ENCODE measurements around the gene SYNPO.
A peak's percentile ranks its signal among the peaks of the same experiment; 100 is the strongest.

The SYNPO gene

DNA sequence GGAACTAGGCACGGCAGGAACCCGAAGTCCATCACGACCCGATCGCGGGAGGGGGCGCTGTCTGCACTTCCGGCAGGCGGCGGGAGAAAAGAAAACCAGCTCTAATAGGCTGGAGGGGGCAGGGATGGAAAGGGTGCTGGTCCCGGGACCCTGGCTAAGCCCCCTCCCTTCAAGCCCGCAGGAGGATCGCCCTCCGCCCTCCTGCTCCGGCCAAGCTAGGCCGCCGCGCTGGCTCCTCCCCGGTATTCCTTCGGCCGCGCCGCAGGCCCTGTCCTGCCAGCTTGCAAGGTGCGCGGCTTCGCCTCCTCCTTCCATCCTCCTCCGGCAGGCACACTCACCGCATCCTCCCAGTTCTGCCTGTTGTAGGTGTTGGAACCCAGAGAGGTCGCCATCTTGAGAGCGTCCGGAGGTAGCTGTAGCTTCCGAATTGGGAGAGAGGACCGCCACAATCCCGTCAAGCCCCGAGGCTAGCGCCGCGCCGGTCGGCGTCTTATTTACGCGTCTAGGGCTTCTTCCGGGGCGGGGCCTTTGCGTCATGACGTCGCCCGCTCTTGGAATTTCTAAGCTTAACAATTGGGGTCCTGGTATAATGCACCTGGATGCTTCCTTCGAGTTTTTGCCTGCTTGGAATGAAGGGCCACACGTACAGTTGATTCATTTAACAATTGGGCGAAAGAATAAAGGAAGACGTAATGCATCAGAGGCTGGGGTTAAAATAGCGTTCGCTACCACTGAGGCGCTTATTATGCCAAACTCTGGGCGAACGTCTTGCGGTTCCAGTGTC lies 60.3 kb downstream of the SYNPO start, which contains the start of gene RBM22:
Gene RBM22 (minus strand): TSS at position 469 of the 784 bp plus-strand sequence. CDS start 77 bp downstream, at position 392.
- peak; percentile 81 for DNase-seq

DNA sequence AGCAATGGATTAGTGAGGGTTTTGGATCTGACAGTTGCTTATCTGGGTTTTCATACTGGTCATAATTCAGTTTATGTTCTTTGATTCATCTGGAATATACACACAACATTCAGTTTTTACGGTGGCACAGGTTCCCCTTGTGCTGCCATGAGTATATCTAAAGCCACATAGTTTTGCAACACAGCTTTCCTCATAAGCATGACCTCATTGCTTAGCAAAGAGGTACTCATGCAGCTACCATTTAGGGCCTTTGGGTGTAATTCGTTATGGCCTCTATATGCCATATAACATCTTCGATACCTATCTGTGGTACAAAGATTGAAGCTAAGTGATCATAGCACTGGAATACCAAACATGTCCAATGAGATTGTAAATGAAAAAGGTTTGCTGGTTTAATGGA lies 63.3 kb downstream of the SYNPO start:
- no peak for DNase-seq

DNA sequence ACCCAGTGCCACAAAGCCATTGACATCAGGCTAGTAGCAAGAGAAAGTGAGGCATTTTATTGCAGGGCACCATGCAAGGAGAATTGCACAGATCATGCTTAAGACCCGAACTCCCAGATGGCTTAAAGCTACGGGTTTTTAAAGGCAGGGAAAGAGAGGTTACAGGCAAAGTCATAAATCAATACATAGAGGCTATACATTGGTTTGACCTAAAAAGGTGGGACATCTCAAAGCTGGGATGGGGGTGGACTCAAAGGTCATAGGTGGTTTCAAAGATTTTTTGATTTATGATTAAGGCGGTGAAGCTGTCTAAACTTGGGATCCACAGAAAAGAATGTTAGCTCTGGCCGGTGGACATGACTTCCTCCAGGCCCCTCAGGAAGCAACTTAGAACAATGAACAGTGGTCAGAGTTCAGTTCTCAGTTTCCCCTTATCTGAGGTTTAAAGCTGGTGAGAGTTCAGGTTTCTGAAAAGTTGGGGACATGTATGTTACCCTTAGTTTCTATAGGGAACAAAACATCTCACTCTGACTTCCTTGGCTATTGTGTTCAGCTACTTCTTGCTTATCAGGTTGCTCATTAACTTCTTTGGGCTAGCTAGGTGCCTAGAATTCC lies 66.4 kb downstream of the SYNPO start:
- DNase-seq, result no peak
